CD4-positive, alpha-beta T cell treated with Interleukin-15 for 1 hour (primary cell): ENCODE data around the gene CDK17.
"Not testable (repeated sequence)": the region's sequence is repeated elsewhere in the genome, so short reads cannot be mapped to it uniquely, and the experiment has no call there.

Experiments used
- DNase-seq: peaks from one replicate; pipeline ENCODE4 v3.0.0-alpha.2; 2020

CDK17 gene

GRCh38 chr12:96383991-96384390 lies 16.2 kb downstream of the CDK17 start:
- DNase-seq = no peak

GRCh38 chr12:96383371-96383770 lies 16.9 kb downstream of the CDK17 start:
- DNase-seq = no peak

- not testable (repeated sequence) for DNase-seq
Observed at GRCh38 chr12:96379743-96380142, 20.5 kb downstream of the CDK17 start.

- DNase-seq = no peak
Observed at GRCh38 chr12:96378319-96378718, 21.9 kb downstream of the CDK17 start.

GRCh38 chr12:96376865-96377264 lies 23.4 kb downstream of the CDK17 start:
- no peak for DNase-seq

- no peak for DNase-seq
Observed at GRCh38 chr12:96375841-96376604, 24.2 kb downstream of the CDK17 start.

GRCh38 chr12:96375170-96375569 lies 25.1 kb downstream of the CDK17 start:
- no peak for DNase-seq

GRCh38 chr12:96371790-96372699 lies 28.2 kb downstream of the CDK17 start:
- no peak for DNase-seq

GRCh38 chr12:96371138-96371789 lies 29.0 kb downstream of the CDK17 start:
- no peak for DNase-seq

- no peak for DNase-seq
Observed at GRCh38 chr12:96368687-96369086, 31.6 kb downstream of the CDK17 start.

- DNase-seq = no peak
Observed at GRCh38 chr12:96368233-96368632, 32.0 kb downstream of the CDK17 start.

- no peak for DNase-seq
Observed at GRCh38 chr12:96366381-96366654, 33.9 kb downstream of the CDK17 start.

GRCh38 chr12:96365604-96366380 lies 34.4 kb downstream of the CDK17 start:
- no peak for DNase-seq

- DNase-seq = no peak
Observed at GRCh38 chr12:96364092-96364700, 36.0 kb downstream of the CDK17 start.

- no peak for DNase-seq
Observed at GRCh38 chr12:96361074-96361473, 39.2 kb downstream of the CDK17 start.

- no peak for DNase-seq
Observed at GRCh38 chr12:96360550-96360949, 39.7 kb downstream of the CDK17 start.

- DNase-seq = no peak
Observed at GRCh38 chr12:96359328-96359727, 40.9 kb downstream of the CDK17 start.

GRCh38 chr12:96356831-96357230 lies 43.4 kb downstream of the CDK17 start:
- DNase-seq = no peak

- DNase-seq = no peak
Observed at GRCh38 chr12:96354844-96355534, 45.2 kb downstream of the CDK17 start.

GRCh38 chr12:96354326-96354725 lies 45.9 kb downstream of the CDK17 start:
- DNase-seq = no peak

- DNase-seq = no peak
Observed at GRCh38 chr12:96352161-96352835, 47.9 kb downstream of the CDK17 start.
